ENCODE results near the gene DMP1. TPM values are rescaled to one million over a fixed set of nuclear protein-coding genes. Genes with fewer than 3 reads are reported as not detected.
"Not testable (repeated sequence)": the region's sequence is repeated elsewhere in the genome, so short reads cannot be mapped to it uniquely, and the experiment has no call there.

The DMP1 gene
- total RNA-seq, 2 donors from 2014 or later: not detected

- intact Hi-C loops (cut with DNase I): no loop called here
- no peak for DNase-seq (ENCODE audit: low spot score)
Observed at GRCh38 chr4:87677731-87678130, 27.7 kb downstream of the DMP1 start.

DNA sequence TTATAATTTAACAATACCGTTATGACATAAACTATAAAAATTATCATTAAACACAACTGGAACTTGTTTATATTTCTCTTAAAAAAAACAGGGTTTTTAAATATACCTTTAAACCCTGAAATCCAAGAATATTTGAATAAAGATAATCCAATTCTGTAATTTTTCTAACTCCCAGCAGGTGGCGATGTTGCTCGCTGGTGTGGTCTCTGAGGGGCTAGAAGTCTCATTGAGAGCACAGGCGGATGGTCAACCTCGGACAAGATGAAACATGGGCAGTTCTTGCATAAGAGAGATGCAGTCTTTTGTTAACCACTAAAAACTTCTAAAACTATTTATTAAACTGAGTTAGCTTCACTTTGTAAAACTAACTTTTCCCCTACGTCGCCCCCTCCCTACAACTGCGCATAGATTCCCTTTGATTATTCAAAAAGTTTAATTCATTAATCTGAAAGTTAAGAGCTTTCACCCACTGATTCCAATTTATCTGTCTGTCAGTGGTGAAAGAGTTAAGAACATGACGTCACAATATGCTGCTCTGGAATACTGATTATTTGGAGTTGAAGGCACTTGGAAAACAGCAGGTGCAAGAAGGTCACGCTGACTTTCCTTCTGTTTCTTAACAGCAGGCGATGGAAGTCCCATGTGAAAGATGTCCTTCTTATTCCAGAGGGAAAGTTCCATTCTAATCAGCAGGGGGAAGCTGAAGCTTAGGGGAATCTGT lies 29.5 kb downstream of the DMP1 start:
- DNase-seq (ENCODE audit: low spot score): no peak
- intact Hi-C loops (cut with DNase I): loop anchor here in 1 of 2 donors (5.0 to 10.0 kb wide), 2 partner anchors 135 to 163 kb away; no protein-coding TSS in a partner anchor

- intact Hi-C loops (cut with DNase I): loop anchor here in 1 of 2 donors (5.0 to 10.0 kb wide), 2 partner anchors 135 to 162 kb away; no protein-coding TSS in a partner anchor
- no peak for DNase-seq (ENCODE audit: low spot score)
Observed at GRCh38 chr4:87680271-87680670, 30.2 kb downstream of the DMP1 start.

- intact Hi-C loops (cut with DNase I): loop anchor here in 1 of 2 donors (10.0 kb wide), 1 partner anchor 144 kb away; no protein-coding TSS in a partner anchor
- no peak for DNase-seq (ENCODE audit: low spot score)
Observed at GRCh38 chr4:87688316-87688715, 38.2 kb downstream of the DMP1 start.

DNA sequence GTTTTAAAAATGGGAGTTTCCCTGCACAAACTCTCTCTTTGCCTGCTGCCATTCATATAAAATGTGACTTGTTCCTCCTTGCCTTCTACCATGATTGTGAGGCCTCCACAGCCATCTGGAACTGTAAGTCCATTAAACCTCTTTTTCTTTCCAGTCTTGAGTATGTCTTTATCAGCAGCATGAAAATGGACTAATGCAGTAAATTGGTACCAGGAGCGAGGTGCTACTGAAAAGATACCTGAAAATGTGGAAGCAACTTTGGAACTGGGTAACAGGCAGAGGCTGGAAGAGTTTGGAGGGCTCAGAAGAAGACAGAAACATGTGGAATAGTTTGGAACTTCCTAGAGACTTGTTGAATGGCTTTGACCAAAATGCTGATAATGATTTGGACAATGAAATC lies 40.9 kb downstream of the DMP1 start:
- DNase-seq (ENCODE audit: low spot score); intact Hi-C loops (cut with DNase I): not testable (repeated sequence)

DNA sequence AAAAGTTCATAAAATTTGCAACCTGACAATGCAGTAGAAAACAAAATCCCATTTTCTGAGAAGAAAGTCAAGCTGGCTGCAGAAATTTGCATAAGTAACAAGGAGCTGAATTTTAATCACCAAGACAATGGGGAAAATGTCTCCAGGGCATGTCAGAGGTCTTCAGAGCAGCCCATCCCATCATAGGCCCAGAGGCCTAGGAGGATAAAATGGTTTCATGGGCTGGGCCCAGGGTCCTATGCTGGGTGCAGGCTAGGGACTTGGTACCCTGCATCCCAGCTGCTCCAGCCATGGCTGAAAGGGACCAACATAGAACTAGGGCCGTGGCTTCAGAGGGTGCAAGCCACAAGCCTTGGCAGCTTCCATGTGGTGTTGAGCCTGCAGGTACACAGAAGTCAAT lies 42.0 kb downstream of the DMP1 start:
- DNase-seq (ENCODE audit: low spot score); intact Hi-C loops (cut with DNase I): not testable (repeated sequence)

GRCh38 chr4:87697272-87697671 lies 47.2 kb downstream of the DMP1 start:
- intact Hi-C loops (cut with DNase I): no loop called here

GRCh38 chr4:87697945-87698344 lies 47.9 kb downstream of the DMP1 start:
- no peak for DNase-seq (ENCODE audit: low spot score)
- intact Hi-C loops (cut with DNase I): no loop called here

More at GRCh38 chr4:87697272-87697671, 47.2 kb downstream of the DMP1 start:
- DNase-seq (ENCODE audit: low spot score): no peak

DNA sequence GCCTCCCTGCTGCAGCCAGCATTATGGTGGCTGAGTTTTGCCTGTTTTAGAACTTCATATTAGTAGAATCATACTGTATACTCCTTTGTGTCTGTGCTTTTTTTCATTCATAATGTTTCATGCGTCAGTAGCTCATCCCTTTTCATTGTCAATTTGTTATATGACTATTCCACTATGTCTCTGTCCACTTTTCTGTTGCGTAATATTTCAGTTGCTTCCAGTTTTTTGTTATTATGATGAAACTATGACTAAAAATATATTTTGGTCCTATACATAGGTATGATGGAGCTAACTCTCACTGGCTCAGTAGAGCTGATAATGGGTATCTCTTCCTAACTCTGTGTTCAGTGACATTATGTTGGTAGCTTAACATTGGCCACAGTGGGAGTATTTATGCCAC lies 48.3 kb downstream of the DMP1 start:
- no peak for DNase-seq (ENCODE audit: low spot score)
- intact Hi-C loops (cut with DNase I): no loop called here

GRCh38 chr4:87704001-87704400 lies 53.9 kb downstream of the DMP1 start:
- DNase-seq (ENCODE audit: low spot score): no peak
- intact Hi-C loops (cut with DNase I): no loop called here

- DNase-seq (ENCODE audit: low spot score): no peak
- intact Hi-C loops (cut with DNase I): no loop called here
Observed at GRCh38 chr4:87707279-87707918, 57.3 kb downstream of the DMP1 start.

Other genes with a start within 250 kb of the DMP1 start
- 10 to 100 TPM; 18.9 to 21.8 TPM for gene NUDT9, start 227.7 kb upstream of the DMP1 start, total RNA-seq
- 100 to 1,000 TPM; 836 to 868 TPM for gene SPARCL1, start 120.9 kb upstream of the DMP1 start, total RNA-seq
- not detected for gene DSPP, start 41.8 kb upstream of the DMP1 start, total RNA-seq
- not detected for gene IBSP, start 149.3 kb downstream of the DMP1 start, total RNA-seq
- gene MEPE, start 182.7 kb downstream of the DMP1 start, total RNA-seq: not detected